T-helper 1 cell treated with Interleukin-12 subunit alpha and Interleukin-12 subunit beta and Interleukin-4 antibody, amounts not matched to agents 30 ng/mL and 1 ng/mL, for 36 hours (primary cell): ENCODE measurements around the gene HIRIP3. TPM values are rescaled to one million over a fixed set of nuclear protein-coding genes. Genes with fewer than 3 reads are reported as not detected.

ENCODE experiments used
- intact Hi-C: fragments of 100-400 bp; cut with micrococcal nuclease; formaldehyde crosslinking; loops from one replicate; pipeline ENCODE4 v1.15.1; 2024
- total RNA-seq: library from RNA; stranded (reverse); gene quantifications from 2 replicates; pipeline ENCODE4 v1.2.3, GENCODE V29; 2022

Gene HIRIP3
- total RNA-seq, 1 donor from 2014 or later, result 35.8 TPM

- intact Hi-C loops, result loop anchor here (5.0 to 10.0 kb wide), 3 partner anchors 405 to 1177 kb away; partner anchors contain the start of genes ATXN2L, CFAP119 and RNF40
Observed at GRCh38 chr16:29999605-30000004, 4.2 kb upstream of the HIRIP3 start.

DNA sequence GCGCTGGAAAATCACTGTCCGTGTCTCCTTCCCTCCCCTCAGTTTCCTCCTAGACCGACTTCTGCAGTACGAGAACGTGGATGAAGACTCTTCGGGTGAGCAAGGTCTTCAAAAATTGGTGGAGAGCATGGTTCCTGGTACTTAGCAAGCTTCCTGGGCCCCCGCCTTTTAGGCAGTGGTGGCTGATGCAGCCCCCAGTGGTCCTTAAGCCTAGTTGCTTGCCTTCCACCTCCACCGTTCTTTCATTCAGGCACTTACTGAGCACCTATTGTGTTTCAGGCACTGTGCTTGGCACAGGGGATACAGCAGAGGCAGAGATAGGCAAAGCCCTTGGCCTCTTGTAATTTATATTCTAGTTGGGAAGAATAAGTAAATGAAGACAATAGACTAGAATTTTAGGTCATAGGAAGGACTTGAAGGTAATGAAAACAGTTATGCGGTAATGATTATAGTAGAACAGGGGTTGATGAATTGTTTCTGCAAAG is 1.4 kb upstream of the HIRIP3 start:
- intact Hi-C loops, result loop anchor here (1.0 to 10.0 kb wide), 13 partner anchors 24 to 1175 kb away; partner anchors contain the start of genes ASPHD1, ATXN2L, CDIPT and CFAP119

GRCh38 chr16:29995911-29996765 is 721 bp upstream of the HIRIP3 start, which contains the start of gene INO80E:
Gene INO80E, plus strand, starts transcription at chr16:29996241. Its CDS starts 70 bp downstream, at chr16:29996311.
- intact Hi-C loops, result loop anchor here (1.0 to 10.0 kb wide), 14 partner anchors 23 to 1174 kb away; partner anchors contain the start of genes ASPHD1, ATXN2L, CDIPT and CFAP119

- intact Hi-C loops, result loop anchor here (1.0 to 10.0 kb wide), 4 partner anchors 400 to 1172 kb away; partner anchors contain the start of genes ATXN2L, CFAP119 and RNF40
Observed at GRCh38 chr16:29994600-29995323, 655 bp downstream of the HIRIP3 start.

- intact Hi-C loops, result loop anchor here (2.0 to 10.0 kb wide), 2 partner anchors 67 to 399 kb away; no protein-coding TSS in a partner anchor
Observed at GRCh38 chr16:29993903-29994599, 1.4 kb downstream of the HIRIP3 start.

DNA sequence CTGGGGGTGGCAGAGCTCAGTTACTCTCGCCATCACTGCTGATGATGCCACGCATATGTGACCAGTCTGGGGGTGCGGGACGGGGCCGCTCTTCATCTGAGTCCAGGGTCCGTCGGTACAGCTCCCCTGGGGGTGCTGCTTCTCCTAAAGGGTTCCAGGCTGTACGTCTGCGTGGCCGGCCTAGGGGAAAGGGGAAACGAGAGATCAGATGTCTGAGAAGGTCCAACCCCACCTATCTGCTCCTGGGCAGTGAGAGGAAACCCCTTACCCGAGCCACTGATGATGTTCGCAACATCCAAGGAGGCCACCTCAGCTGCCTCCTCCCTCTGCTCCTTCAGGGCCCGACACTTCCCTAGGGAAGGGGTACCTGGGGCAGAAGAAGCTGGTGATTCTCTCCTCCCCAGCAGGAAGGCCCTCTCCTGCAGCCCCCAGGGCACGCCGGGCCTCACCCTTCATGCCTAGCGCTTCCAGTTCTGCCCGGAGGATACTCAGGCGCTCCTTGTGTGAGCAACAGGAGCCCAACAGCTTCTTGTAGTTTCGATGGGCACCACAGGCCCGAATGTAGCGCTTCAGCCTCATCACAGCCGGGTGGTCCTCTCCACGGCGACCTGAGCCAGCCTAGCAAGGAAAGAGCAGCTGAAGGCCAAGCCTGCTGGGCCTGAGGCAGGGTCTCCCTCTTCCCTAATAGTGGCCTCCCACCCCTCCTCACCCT is 2.1 kb downstream of the HIRIP3 start:
- intact Hi-C loops, result loop anchor here (2.0 to 10.0 kb wide), 2 partner anchors 67 to 399 kb away; no protein-coding TSS in a partner anchor

- intact Hi-C loops, result loop anchor here (2.0 to 10.0 kb wide), 2 partner anchors 68 to 398 kb away; no protein-coding TSS in a partner anchor
Observed at GRCh38 chr16:29992344-29992967, 3.0 kb downstream of the HIRIP3 start.

DNA sequence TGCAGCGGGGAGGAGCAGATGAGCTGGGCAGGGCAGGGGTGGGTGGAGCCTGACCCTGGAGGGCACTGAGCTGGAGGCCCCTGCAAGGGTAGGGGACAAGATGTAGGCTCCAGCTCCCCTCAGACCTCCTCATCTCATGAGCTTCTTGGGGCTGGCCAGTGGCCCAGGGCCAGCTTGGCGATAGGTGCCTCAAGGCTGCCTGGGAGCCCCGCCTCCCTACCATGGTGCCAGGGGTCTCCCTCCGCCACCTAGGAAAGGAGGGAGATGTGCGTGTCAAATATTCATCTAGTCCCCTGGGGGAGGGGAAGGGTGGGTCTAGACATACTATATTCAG is 3.9 kb downstream of the HIRIP3 start:
- intact Hi-C loops, result loop anchor here (10.0 kb wide), 1 partner anchor 397 kb away; no protein-coding TSS in a partner anchor

DNA sequence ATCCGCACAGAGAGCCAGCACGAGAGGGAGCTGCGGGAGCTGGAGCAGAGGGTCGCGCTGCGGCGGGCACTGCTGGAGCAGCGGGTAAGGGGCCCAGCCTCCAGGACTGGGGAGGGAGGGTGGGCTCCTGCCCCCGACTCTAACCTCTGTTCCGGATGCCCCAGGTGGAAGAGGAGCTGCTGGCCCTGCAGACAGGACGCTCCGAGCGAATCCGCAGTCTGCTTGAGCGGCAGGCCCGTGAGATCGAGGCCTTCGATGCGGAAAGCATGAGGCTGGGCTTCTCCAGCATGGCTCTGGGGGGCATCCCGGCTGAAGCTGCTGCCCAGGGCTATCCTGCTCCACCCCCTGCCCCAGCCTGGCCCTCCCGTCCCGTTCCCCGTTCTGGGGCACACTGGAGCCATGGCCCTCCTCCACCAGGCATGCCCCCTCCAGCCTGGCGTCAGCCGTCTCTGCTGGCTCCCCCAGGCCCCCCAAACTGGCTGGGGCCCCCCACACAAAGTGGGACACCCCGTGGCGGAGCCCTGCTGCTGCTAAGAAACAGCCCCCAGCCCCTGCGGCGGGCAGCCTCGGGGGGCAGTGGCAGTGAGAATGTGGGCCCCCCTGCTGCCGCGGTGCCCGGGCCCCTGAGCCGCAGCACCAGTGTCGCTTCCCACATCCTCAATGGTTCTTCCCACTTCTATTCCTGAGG is 4.4 kb downstream of the HIRIP3 start:
- intact Hi-C loops, result loop anchor here (10.0 kb wide), 1 partner anchor 396 kb away; no protein-coding TSS in a partner anchor

GRCh38 chr16:29990034-29990433 is 5.4 kb downstream of the HIRIP3 start:
- intact Hi-C loops, result loop anchor here (10.0 kb wide), 1 partner anchor 395 kb away; no protein-coding TSS in a partner anchor

DNA sequence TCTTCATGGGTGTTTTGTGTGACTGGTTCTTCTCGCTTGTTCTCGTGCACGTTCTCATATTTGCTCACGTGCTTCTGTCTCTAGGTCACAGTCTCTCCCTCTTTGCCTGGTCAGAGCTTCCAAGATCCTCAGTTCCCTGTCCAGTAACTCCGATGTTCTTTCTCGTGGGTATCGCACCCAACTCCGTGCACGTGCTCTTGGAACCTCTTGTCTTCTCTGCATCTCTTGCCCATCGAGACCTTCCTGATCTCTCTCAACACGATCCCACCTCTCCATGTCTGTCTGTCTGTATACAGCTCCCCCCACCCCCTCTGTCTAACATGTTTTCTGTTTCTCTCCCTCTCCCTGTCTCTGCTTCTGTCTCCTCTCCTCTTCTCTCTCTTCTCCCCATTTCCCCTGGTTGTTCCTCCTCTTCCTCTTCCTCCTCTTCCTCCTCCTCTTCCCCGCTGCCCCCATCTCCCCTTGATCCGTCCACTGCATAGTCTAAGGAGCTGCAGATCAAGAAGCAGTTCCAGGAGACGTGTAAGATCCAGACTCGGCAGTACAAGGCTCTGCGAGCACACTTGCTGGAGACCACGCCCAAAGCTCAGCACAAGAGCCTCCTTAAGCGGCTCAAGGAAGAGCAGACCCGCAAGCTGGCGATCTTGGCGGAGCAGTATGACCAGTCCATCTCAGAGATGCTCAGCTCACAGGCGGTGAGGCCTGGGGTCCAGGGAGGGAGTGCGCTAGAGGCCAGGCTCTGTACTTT is 6.1 kb downstream of the HIRIP3 start:
- intact Hi-C loops, result no loop called here

DNA sequence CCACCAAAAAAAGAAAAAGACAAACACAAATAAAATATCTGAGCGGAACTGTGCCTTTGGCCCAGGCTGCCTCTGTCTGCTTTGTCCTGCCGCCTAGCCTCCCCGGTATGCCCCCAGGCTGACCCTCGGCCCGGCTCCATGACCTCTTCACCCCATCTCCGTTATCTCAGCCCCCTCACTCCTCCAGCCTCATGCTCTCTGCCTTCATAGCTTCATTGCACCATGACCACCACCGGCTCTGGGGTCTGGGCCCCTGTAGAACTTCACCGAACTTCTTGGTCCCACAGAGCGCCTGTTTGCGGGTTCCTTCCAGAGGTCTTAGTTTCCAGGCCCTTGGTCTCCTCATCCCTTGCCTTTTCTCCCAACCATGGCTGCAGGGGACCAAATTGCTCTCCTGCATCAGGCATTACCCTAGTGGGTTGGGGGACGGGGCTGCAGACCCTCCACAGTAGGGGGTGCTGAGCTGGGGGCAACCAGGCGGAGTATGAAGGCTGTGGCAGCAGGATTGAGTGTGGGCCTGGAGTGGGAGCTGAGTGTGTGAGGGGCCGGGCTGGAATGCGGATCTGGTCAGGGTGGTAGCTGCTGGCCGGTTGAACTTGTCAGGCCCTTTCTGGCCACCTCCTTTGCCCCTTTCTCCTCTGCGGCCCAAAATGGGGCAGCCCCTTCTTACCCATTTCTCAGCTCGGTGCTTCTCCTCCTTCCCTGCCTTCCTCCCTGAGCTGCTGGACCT is 6.9 kb downstream of the HIRIP3 start:
- intact Hi-C loops, result no loop called here

DNA sequence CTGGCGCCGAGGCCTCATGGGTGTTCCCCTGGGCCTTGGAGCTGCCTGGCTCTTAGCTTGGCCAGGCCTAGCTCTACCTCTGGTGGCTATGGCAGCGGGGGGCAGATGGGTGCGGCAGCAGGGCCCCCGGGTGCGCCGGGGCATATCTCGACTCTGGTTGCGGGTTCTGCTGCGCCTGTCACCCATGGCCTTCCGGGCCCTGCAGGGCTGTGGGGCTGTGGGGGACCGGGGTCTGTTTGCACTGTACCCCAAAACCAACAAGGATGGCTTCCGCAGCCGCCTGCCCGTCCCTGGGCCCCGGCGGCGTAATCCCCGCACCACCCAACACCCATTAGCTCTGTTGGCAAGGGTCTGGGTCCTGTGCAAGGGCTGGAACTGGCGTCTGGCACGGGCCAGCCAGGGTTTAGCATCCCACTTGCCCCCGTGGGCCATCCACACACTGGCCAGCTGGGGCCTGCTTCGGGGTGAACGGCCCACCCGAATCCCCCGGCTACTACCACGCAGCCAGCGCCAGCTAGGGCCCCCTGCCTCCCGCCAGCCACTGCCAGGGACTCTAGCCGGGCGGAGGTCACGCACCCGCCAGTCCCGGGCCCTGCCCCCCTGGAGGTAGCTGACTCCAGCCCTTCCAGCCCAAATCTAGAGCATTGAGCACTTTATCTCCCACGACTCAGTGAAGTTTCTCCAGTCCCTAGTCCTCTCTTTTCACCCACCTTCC is 7.9 kb downstream of the HIRIP3 start:
- intact Hi-C loops, result no loop called here

- intact Hi-C loops, result no loop called here
Observed at GRCh38 chr16:29986931-29987330, 8.5 kb downstream of the HIRIP3 start.

- intact Hi-C loops, result no loop called here
Observed at GRCh38 chr16:29986231-29986630, 9.2 kb downstream of the HIRIP3 start.

DNA sequence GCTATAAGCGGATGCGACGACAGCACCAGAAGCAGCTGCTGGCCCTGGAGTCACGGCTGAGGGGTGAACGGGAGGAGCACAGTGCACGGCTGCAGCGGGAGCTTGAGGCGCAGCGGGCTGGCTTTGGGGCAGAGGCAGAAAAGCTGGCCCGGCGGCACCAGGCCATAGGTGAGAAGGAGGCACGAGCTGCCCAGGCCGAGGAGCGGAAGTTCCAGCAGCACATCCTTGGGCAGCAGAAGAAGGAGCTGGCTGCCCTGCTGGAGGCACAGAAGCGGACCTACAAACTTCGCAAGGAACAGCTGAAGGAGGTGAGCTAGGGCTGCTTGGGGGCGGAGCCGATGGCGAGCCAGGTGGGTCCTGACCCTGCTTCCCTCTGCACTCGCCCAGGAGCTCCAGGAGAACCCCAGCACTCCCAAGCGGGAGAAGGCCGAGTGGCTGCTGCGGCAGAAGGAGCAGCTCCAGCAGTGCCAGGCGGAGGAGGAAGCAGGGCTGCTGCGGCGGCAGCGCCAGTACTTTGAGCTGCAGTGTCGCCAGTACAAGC is 10.1 kb downstream of the HIRIP3 start:
- intact Hi-C loops, result no loop called here

DNA sequence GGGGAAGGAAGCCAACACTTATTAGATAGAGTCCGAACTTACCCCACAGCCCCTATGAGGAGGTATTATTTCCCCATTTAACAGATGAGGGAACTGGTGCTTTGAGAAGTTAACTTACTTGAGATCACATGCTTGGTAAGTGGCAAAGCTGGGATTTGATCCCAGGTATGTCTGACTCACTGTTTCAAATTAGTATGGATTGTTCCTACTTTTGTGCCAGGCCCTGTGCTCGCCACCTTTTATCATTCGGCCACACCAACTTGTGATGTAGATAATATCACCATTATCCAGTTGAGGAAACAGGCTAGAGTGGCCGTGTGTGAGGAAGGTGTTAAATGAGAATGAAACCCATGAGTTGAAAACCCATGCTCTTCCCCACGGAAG is 10.7 kb downstream of the HIRIP3 start:
- intact Hi-C loops, result no loop called here
